BLaER1 treated with 17β-estradiol and CSF1 and Interleukin-3, amounts not matched to agents 10 nM and 100 nM (cell line): ENCODE results near the gene HELZ2.
A peak's percentile ranks its signal among the peaks of the same experiment; 100 is the strongest.

Source experiments
- H3K27ac ChIP-seq, 11 experiments: shearing (Covaris generic); formaldehyde crosslinking; 2 replicates each; pipeline ENCODE4 v1.8.1; 2022
- H3K27me3 ChIP-seq, 11 experiments: shearing (Covaris generic); formaldehyde crosslinking; 2 replicates each; pipeline ENCODE4 v1.8.1; 2022
- H3K36me3 ChIP-seq, 11 experiments: shearing (Covaris generic); formaldehyde crosslinking; 2 replicates each; pipeline ENCODE4 v1.8.1; 2022
- H3K4me1 ChIP-seq, 10 experiments: shearing (Covaris generic); formaldehyde crosslinking; 2 replicates each; pipeline ENCODE4 v1.8.1; 2022
- H3K4me2 ChIP-seq, 11 experiments: shearing (Covaris generic); formaldehyde crosslinking; 2 replicates each; pipeline ENCODE4 v1.8.1; 2022
- H3K4me3 ChIP-seq, 10 experiments: shearing (Covaris generic); formaldehyde crosslinking; 2 replicates each; pipeline ENCODE4 v1.8.1; 2022
- H3K9ac ChIP-seq, 11 experiments: shearing (Covaris generic); formaldehyde crosslinking; 2 replicates each; pipeline ENCODE4 v1.8.1; 2022
- H3K9me3 ChIP-seq, 11 experiments: shearing (Covaris generic); formaldehyde crosslinking; replicated peaks in 1 of 11; 2 replicates each; pipeline ENCODE4 v1.8.1; 2022
- H4K20me1 ChIP-seq, 11 experiments: shearing (Covaris generic); formaldehyde crosslinking; 2 replicates each; pipeline ENCODE4 v1.8.1; 2022
- Cebpa-rat ChIP-seq, 11 experiments: shearing (Covaris generic); IDR thresholded peaks; 2 replicates each; pipeline ENCODE4 v1.8.1; 2022

The HELZ2 gene

DNA sequence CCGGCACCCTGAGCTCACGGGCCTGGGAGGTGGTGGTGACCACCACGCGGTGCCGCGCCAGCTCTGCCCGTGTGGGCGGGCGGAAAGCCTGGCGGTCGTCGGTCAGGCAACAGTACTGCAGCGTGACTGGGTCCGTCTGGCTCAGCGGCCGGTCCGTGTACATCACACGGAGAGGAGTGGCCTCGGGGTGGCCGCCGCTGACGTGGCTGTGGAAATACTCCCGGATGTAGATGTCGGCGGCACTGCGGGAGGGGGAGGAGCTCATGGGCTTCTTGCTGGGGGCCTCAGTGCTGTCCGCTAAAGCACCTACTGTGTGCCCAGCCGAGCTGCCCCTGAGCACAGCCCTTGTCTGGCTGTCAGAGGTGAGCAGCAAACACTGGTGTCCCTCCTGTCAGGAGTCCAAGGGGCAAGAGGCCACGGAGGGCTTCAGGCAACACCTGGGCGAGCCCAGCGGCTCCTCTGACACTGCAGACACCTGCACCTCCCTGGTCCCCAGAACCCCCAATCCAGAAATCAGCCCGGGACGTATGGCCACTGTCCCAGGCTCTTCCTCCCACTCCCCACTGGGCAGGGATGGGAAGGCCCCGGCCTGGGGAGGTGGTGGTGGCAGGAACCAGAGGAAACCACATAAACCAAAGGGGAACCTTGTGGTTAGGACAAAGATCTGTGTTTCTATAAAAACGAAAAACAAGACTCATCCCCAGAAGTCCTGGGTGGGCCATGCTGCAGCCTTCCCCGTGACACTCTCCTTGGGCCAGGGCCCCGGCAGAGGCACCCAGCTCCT, 6.5 kb downstream of the HELZ2 start:
- Histone ChIP-seq H3K9ac (peak overlapping the region in 3 of 11 experiments; percentile 28 to 37 (median 29); a peak in 4 of 22 replicates), H3K27me3 (peaks cover 94 to 99% (median 97%) of the 10 kb centered on the region in 11 experiments), H3K36me3 (peaks cover 0 to 19% (median 0%) of the 10 kb centered on the region in 11 experiments; a peak in 3 of 22 replicates)

GRCh38 chr20:63567136-63567385, 7.0 kb downstream of the HELZ2 start:
- peak overlapping the region in 2 of 11 experiments; percentile 22 to 30; a peak in 2 of 22 replicates for H3K27ac ChIP-seq
- H3K4me1 ChIP-seq, result peaks cover 48 to 68% (median 59%) of the 10 kb centered on the region in 10 experiments
- peaks cover 96 to 100% (median 100%) of the 10 kb centered on the region in 11 experiments for H4K20me1 ChIP-seq

More for the DNA sequence above, 6.5 kb downstream of the HELZ2 start:
- H4K20me1 ChIP-seq, result peaks cover 96 to 100% (median 100%) of the 10 kb centered on the region in 11 experiments
- TF ChIP-seq Cebpa-rat (IDR thresholded peaks at IDR 0.05), result no peak
- peaks cover 44 to 63% (median 54%) of the 10 kb centered on the region in 10 experiments for H3K4me1 ChIP-seq
- H3K9me3 ChIP-seq, result no peaks in the 10 kb centered on the region
- peak overlapping the region; percentile 16 to 55 (median 38); a peak in 17 of 20 replicates for H3K4me3 ChIP-seq
- H3K27ac ChIP-seq, result peak overlapping the region in 6 of 11 experiments; percentile 3 to 50 (median 24); a peak in 8 of 22 replicates
- H3K4me2 ChIP-seq, result peak overlapping the region; percentile 92 to 100 (median 97)

GRCh38 chr20:63566395-63567135, 7.5 kb downstream of the HELZ2 start:
- H3K4me2 ChIP-seq, result peak overlapping the region; percentile 92 to 100 (median 97); a peak in 19 of 22 replicates
- H3K36me3 ChIP-seq, result peaks cover 0 to 16% (median 0%) of the 10 kb centered on the region in 11 experiments; a peak in 2 of 22 replicates
- no peaks in the 10 kb centered on the region for H3K9me3 ChIP-seq
- H3K4me1 ChIP-seq, result peaks cover 48 to 73% (median 64%) of the 10 kb centered on the region in 10 experiments
- no peak for TF ChIP-seq Cebpa-rat (IDR thresholded peaks at IDR 0.05)
- H4K20me1 ChIP-seq, result peaks cover 96 to 100% (median 100%) of the 10 kb centered on the region in 11 experiments
- H3K9ac ChIP-seq, result no peak overlapping the region
- no peak overlapping the region for H3K4me3 ChIP-seq
- H3K27ac ChIP-seq, result no peak overlapping the region
- peaks cover 94 to 99% (median 97%) of the 10 kb centered on the region in 11 experiments for H3K27me3 ChIP-seq

More at GRCh38 chr20:63567136-63567385, 7.0 kb downstream of the HELZ2 start:
- TF ChIP-seq Cebpa-rat (IDR thresholded peaks at IDR 0.05), result no peak
- no peaks in the 10 kb centered on the region for H3K9me3 ChIP-seq
- peaks cover 0 to 16% (median 0%) of the 10 kb centered on the region in 11 experiments; a peak in 3 of 22 replicates for H3K36me3 ChIP-seq
- H3K4me2 ChIP-seq, result peak overlapping the region; percentile 92 to 100 (median 97)
- peaks cover 94 to 99% (median 97%) of the 10 kb centered on the region in 11 experiments for H3K27me3 ChIP-seq
- H3K4me3 ChIP-seq, result no peak overlapping the region
- no peak overlapping the region for H3K9ac ChIP-seq

DNA sequence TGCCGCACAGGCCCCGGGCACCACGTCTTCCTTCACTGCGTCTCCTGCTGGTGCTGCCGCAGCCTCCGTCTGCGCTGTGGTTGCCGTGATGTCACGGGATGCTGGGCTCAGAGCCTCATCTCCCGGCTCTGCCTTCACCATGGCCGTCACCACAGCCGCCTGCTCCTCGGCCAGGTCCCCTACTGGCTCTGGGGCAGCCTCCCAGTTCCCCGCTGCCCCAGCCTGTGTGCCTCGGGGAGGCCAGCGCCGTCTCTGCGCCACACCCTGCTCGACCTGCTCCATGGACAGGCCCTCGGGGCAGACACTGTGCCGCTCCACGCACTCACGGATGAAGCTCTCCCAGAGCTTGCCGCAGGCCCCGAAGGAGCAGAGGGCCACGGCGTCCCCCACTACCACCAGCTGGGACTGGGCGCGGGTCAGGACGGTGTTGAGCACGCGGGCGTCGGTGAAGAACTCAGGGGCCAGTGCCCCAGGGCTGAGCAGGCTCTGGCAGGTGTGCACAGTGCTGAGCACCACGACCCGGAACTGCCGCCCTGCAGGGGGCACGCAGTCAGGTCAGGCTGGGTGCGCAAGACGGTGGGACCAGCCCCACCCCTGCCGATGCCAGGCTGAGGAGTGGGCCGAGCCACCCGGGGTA, 8.2 kb downstream of the HELZ2 start:
- Histone ChIP-seq H3K27ac (no peak overlapping the region), H3K4me2 (no peak overlapping the region), H3K36me3 (peaks cover 0 to 19% (median 0%) of the 10 kb centered on the region in 11 experiments; a peak in 2 of 22 replicates), H3K4me1 (peaks cover 48 to 79% (median 71%) of the 10 kb centered on the region in 10 experiments), H3K9me3 (no peaks in the 10 kb centered on the region), H4K20me1 (peaks cover 97 to 100% (median 100%) of the 10 kb centered on the region in 11 experiments), H3K4me3 (no peak overlapping the region), H3K27me3 (peaks cover 94 to 99% (median 97%) of the 10 kb centered on the region in 11 experiments), H3K9ac (no peak overlapping the region)
- no peak for TF ChIP-seq Cebpa-rat (IDR thresholded peaks at IDR 0.05)

- Histone ChIP-seq H3K9me3 (no peaks in the 10 kb centered on the region), H4K20me1 (peaks cover 92 to 100% (median 97%) of the 10 kb centered on the region in 11 experiments), H3K27me3 (peaks cover 93 to 99% (median 97%) of the 10 kb centered on the region in 11 experiments), H3K4me1 (peaks cover 47 to 74% (median 67%) of the 10 kb centered on the region in 10 experiments), H3K4me2 (no peak overlapping the region), H3K9ac (no peak overlapping the region), H3K36me3 (peaks cover 0 to 19% (median 0%) of the 10 kb centered on the region in 11 experiments; a peak in 2 of 22 replicates), H3K4me3 (no peak overlapping the region), H3K27ac (no peak overlapping the region)
- no peak for TF ChIP-seq Cebpa-rat (IDR thresholded peaks at IDR 0.05)
Observed at GRCh38 chr20:63565021-63565698, 8.9 kb downstream of the HELZ2 start.

DNA sequence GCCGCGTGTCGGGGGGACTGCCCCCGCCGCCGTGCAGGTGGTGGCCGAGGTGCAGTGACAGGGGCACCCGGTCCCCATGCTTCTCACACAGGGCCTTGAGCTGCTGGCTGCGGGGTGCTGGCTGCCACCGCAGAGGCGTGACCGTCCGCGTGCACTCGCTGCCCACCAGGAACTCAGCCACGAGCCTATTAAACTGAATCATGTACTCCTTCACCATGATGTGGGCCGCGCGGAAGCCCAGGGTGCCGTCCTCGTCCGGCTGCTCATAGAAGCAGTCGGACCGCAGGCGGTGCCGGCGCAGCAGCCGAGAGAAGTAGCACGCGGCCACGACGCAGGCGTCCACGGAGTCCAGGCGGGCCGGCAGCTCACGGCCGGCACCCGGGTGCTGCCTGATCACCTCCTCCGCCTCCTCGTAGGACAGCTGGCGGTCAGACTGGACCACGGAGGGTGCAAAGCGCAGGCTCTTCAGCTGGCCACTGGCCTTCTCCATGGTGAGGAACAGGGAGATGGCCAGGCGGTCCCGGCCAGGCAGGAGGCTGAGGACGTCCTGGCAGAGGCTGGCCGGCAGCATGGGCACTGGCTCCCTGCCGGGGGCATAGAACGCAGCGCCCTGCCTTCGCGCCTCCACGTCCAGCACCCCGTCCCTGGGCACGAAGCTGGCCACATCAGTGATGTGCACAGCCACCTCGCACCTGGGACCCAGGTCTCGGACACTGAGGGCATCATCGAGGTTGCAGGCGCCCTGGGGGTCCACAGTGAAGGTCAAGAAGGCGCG, 9.8 kb downstream of the HELZ2 start:
- H3K27me3 ChIP-seq, result peaks cover 84 to 90% (median 90%) of the 10 kb centered on the region in 11 experiments
- peaks cover 83 to 96% (median 89%) of the 10 kb centered on the region in 11 experiments for H4K20me1 ChIP-seq
- no peak overlapping the region for H3K9ac ChIP-seq
- H3K4me2 ChIP-seq, result peak overlapping the region in 5 of 11 experiments; percentile 95 to 99 (median 96); a peak in 7 of 22 replicates
- no peaks in the 10 kb centered on the region for H3K9me3 ChIP-seq
- peaks cover 0 to 19% (median 0%) of the 10 kb centered on the region in 11 experiments; a peak in 2 of 22 replicates for H3K36me3 ChIP-seq
- H3K4me3 ChIP-seq, result no peak overlapping the region
- H3K27ac ChIP-seq, result no peak overlapping the region
- no peak for TF ChIP-seq Cebpa-rat (IDR thresholded peaks at IDR 0.05)
- peaks cover 38 to 65% (median 57%) of the 10 kb centered on the region in 10 experiments for H3K4me1 ChIP-seq

DNA sequence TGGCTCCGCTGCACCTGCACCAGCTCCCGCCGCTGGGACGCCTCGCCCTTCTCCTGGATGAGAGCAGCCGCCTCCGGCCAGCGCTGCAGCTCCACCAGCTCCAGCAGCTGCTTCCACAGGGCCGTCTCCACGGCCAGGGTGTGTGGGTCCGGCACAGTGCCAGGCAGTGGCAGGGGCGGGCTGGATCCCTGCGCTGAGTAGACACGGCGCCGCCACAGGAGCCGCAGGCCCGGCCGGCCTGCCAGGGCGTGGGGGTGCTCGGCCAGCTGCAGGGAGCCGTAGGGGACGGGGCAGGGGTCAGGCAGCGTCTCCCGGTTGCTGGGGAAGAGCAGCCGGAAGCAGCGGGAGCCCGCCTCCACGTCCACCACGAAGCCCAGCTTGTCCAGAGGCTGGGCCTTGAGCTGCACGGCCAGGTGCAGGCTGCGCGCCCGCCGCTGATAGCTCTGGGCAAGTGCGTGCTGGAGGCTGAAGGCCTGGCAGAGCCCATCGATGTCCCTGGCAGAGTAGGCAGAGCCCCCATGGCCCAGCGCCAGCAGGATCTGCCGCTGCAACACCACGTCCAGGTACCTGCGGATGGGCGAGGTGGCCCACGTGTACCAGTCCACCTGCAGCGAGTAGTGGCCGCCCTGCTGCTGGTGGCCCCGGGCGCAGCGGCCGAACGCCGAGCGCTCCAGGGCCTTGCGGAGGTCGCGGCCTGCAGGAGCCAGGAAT, 10.7 kb downstream of the HELZ2 start:
- Histone ChIP-seq H3K27ac (no peak overlapping the region), H4K20me1 (peaks cover 74 to 88% (median 80%) of the 10 kb centered on the region in 11 experiments), H3K4me3 (0 out of 20 replicates have a peak overlapping the region, but pooled peaks of 2 of the 10 experiments have one; percentile 28 to 43), H3K36me3 (peaks cover 0 to 19% (median 0%) of the 10 kb centered on the region in 11 experiments; a peak in 2 of 22 replicates), H3K9ac (no peak overlapping the region), H3K4me1 (peaks cover 29 to 56% (median 49%) of the 10 kb centered on the region in 10 experiments), H3K9me3 (no peaks in the 10 kb centered on the region), H3K27me3 (peaks cover 75 to 87% (median 82%) of the 10 kb centered on the region in 11 experiments), H3K4me2 (peak overlapping the region; percentile 33 to 99 (median 95); a peak in 20 of 22 replicates)
- no peak for TF ChIP-seq Cebpa-rat (IDR thresholded peaks at IDR 0.05)
